Measurements from ENCODE around the gene IGLL5. TPM values are rescaled to one million over a fixed set of nuclear protein-coding genes. Genes with fewer than 3 reads are reported as not detected.

The IGLL5 gene
- total RNA-seq, 4 donors from 2014 or later, result 0.90 to 7.4 (median 2.7) TPM; not detected in 1

DNA sequence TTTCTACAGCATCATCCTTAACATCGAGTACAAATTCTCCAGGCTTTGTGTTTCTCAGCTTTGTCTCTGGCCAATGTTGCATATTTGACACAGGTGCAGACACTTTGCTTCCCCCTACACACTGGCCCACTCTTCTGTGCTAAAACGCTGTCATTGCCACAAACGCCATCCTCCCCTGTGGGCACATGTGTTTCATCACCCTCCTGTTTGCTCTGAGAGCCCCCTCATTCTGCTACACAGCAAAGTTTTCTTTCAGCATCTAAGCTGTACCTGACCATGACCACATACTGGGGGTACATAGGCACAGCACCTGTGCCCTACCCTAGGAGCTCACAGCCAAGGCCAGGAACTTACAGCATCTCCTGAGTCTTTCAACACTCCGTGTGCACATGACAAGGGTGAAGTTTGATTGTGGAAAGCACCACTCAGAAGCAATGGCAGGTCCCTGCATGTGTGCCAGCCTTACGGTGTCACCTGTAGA, 7.9 kb upstream of the IGLL5 start:
- H3K9me3 ChIP-seq, result peaks cover 0 to 3% of the 10 kb centered on the region in 2 donors
- H3K27ac ChIP-seq, result no peak overlapping the region
- no peak for DNase-seq
- no peaks in the 10 kb centered on the region for H3K27me3 ChIP-seq
- intact Hi-C loops (cut with DNase I; ENCODE audit: low total_unique reads), result no loop called here
- H3K4me3 ChIP-seq, result no peak overlapping the region
- TF ChIP-seq, protein P1, sequence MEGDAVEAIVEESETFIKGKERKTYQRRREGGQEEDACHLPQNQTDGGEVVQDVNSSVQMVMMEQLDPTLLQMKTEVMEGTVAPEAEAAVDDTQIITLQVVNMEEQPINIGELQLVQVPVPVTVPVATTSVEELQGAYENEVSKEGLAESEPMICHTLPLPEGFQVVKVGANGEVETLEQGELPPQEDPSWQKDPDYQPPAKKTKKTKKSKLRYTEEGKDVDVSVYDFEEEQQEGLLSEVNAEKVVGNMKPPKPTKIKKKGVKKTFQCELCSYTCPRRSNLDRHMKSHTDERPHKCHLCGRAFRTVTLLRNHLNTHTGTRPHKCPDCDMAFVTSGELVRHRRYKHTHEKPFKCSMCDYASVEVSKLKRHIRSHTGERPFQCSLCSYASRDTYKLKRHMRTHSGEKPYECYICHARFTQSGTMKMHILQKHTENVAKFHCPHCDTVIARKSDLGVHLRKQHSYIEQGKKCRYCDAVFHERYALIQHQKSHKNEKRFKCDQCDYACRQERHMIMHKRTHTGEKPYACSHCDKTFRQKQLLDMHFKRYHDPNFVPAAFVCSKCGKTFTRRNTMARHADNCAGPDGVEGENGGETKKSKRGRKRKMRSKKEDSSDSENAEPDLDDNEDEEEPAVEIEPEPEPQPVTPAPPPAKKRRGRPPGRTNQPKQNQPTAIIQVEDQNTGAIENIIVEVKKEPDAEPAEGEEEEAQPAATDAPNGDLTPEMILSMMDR (IDR thresholded peaks at IDR 0.05), result no peak
- TF ChIP-seq POLR2A (IDR thresholded peaks at IDR 0.05), result no peak
- H3K36me3 ChIP-seq, result no peaks in the 10 kb centered on the region
- no peaks in the 10 kb centered on the region for H3K4me1 ChIP-seq

DNA sequence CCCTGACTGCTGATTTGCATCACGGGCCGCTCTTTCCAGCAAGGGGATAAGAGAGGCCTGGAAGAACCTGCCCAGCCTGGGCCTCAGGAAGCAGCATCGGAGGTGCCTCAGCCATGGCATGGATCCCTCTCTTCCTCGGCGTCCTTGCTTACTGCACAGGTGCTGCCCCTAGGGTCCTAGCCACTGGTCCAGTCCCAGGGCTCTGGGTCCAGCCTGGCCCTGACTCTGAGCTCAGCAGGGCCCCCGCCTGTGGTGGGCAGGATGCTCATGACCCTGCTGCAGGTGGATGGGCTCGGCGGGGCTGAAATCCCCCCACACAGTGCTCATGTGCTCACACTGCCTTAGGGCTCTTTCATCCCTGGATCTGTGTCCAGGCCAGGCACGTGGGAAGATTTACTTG, 7.0 kb upstream of the IGLL5 start:
- DNase-seq, result no peak
- Histone ChIP-seq H3K27me3 (no peaks in the 10 kb centered on the region), H3K36me3 (no peaks in the 10 kb centered on the region), H3K4me1 (no peaks in the 10 kb centered on the region), H3K9me3 (no peaks in the 10 kb centered on the region), H3K4me3 (no peak overlapping the region), H3K27ac (no peak overlapping the region)
- TF ChIP-seq POLR2A (IDR thresholded peaks at IDR 0.05), result no peak
- TF ChIP-seq, protein P1 (IDR thresholded peaks at IDR 0.05), result no peak
- intact Hi-C loops (cut with DNase I; ENCODE audit: low total_unique reads), result no loop called here

DNA sequence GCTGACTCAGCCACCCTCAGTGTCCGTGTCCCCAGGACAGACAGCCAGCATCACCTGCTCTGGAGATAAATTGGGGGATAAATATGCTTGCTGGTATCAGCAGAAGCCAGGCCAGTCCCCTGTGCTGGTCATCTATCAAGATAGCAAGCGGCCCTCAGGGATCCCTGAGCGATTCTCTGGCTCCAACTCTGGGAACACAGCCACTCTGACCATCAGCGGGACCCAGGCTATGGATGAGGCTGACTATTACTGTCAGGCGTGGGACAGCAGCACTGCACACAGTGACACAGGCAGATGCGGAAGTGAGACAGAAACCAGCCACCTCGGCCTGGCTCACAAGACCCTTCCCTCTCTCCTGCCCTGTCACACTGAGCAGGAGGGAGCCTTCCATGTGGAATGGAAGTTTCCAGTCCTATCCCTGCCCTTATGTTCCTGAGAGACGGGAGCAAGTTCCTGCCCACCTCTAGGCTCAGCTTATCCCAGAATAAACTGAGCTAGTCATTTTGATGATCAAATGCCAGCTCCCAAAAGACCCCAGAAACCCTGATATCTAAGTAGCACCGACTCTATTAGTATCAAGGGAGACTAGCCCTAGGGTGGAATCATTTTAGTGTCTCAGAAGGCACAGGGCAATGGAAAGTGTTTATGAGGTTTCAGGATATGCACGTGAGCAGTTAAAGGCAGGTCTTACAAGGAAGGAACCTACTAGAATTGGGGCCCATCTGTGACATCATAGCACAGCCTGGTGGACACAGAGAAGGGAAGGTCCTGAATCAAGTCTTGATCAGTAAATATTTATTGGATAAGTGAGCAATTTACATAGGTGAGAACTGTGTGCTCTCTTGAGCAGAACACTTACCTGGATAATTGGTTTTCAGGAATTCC, 6.3 kb upstream of the IGLL5 start:
- no peaks in the 10 kb centered on the region for H3K4me1 ChIP-seq
- H3K4me3 ChIP-seq, result no peak overlapping the region
- intact Hi-C loops (cut with DNase I; ENCODE audit: low total_unique reads), result no loop called here
- no peaks in the 10 kb centered on the region for H3K9me3 ChIP-seq
- no peak for TF ChIP-seq POLR2A (IDR thresholded peaks at IDR 0.05)
- TF ChIP-seq, protein P1 (IDR thresholded peaks at IDR 0.05), result no peak
- no peaks in the 10 kb centered on the region for H3K36me3 ChIP-seq
- H3K27me3 ChIP-seq, result no peaks in the 10 kb centered on the region
- DNase-seq, result no peak
- H3K27ac ChIP-seq, result no peak overlapping the region

DNA sequence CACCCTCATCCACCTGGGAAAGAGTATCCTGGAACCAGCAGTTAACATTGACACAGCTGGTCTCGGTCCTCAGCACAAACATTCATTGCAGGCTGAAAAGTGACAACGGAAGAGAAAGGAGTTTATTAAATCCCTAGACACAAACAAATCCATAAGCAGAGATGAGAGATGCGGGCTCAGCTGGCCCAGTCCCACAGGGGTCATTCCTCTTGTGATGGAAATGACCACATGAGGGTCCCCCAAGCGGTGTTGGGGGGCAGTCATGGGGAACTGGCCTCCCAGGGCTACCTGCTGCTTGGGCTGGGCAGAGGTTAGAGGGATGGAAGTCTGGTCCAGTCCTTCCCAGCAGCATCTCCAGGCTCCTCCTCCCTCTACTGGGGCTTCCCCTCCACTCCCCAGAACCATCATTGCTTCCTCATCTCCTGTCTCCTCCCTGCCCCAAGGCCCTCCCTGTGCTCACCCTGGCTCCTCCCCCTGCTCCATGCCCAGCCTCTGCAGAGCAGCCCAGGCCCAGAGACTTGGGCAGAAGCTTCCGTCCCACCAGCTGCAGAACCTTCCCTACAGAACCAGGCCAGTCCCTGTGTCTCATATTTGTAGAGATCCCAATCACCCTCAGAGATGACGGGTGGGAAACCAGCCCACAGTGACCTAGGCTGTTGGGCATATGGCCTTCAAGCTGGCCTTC, 5.4 kb upstream of the IGLL5 start:
- intact Hi-C loops (cut with DNase I; ENCODE audit: low total_unique reads), result no loop called here
- Histone ChIP-seq H3K4me1 (no peaks in the 10 kb centered on the region), H3K27ac (no peak overlapping the region), H3K4me3 (no peak overlapping the region), H3K27me3 (no peaks in the 10 kb centered on the region), H3K9me3 (no peaks in the 10 kb centered on the region), H3K36me3 (no peaks in the 10 kb centered on the region)
- no peak for TF ChIP-seq POLR2A (IDR thresholded peaks at IDR 0.05)
- TF ChIP-seq, protein P1 (IDR thresholded peaks at IDR 0.05), result no peak
- no peak for DNase-seq

Data from uterus (tissue), 4 donors.